GM18505 (cell line): ENCODE results near the gene ZNF335.
"Not testable (repeated sequence)": the region's sequence is repeated elsewhere in the genome, so short reads cannot be mapped to it uniquely, and the experiment has no call there.

Experiments
- ATAC-seq: cut with Tn5 transposase; IDR thresholded peaks from one replicate; pipeline ENCODE4 v1.9.1; 2021; ENCODE audit not compliant: unreplicated experiment
- POLR2A ChIP-seq: IDR thresholded peaks from 4 replicates; pipeline ENCODE4 v1.6.1; 2011; ENCODE audit warnings: borderline replicate concordance; ENCODE audit not compliant: insufficient read depth, insufficient read length; ENCODE audit errors: extremely low read depth

The ZNF335 gene

GRCh38 chr20:45959126-45959525 lies 12.9 kb downstream of the ZNF335 start:
- TF ChIP-seq POLR2A: no peak
- ATAC-seq: no peak

DNA sequence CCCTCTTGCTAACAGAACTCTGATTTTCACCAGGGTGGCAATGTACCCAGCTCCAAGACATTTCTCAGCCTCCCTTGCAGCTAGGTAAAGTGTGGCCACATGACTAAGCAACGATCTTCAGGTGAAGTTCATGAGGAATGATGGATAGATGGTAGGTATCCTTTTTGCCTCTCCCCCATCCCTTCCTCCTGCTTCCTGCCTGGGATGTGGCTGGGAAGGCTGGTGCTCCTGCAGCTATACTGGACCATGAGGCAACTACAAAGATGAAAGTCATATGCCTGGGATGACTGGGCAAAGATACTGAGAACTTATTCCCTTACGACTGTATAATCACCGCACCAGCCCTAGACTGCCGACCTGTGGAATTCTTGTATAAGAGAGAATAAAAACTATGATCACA lies 13.4 kb downstream of the ZNF335 start:
- no peak for ATAC-seq
- TF ChIP-seq POLR2A: no peak

- no peak for ATAC-seq
Observed at GRCh38 chr20:45957021-45957941, 14.7 kb downstream of the ZNF335 start.

DNA sequence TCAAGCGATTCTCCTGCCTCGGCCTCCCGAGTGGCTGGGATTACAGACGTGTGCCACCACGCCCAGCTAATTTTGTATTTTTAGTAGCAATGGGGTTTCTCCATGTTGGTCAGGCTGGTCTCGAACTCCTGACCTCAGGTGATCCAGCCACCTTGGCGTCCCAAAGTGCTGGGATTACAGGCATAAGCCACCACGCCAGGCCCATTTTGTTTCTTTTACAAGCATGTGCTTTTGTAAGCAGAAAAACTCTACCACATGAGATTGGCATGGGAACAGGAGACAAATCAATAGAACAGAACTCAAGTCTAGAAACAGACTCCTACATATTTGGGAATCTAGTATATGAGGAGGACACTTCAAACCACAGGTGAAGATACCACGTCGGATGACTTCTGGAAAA lies 15.7 kb downstream of the ZNF335 start:
- not testable (repeated sequence) for ATAC-seq

More at GRCh38 chr20:45957021-45957941, 14.7 kb downstream of the ZNF335 start:
- TF ChIP-seq POLR2A: no peak

DNA sequence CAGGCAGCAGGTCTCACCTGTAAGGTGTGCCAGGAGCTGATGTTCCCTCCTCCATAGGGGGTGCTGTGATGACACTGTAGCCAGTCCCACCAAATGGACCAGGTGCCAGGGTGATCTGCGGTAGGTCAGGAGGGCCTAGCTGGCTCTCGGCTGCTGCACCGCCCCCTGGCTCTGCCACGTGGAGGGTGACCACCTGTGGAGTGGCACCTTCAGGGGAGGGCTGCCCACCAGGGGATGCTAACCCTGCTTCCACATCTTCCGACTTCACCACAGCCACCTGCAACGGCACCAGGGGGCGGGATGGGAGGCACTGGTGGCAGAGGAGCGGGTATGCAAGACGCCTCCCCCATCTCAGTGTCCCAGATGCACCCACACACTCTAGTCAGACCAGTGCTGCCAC lies 18.3 kb downstream of the ZNF335 start:
- no peak for ATAC-seq
- TF ChIP-seq POLR2A: no peak

DNA sequence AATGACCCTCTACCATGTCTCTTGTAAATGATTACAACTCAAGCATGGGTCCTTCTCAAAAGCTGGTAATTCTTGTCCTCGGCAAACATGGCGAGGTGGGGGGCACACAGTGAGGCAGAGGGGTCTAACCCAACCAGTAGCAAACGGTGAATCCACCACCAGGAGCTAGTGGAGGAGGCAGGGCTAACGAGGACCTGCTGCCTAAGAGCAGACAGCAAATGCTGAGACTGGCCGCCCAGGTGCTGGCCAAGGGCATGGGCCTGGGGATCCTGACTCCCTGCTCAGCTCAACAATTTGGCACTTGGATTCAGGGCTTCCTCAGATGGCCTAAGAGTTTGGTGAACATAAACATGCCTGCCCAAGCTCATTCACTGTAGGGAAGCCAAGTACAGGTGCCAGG lies 19.1 kb downstream of the ZNF335 start:
- no peak for TF ChIP-seq POLR2A
- no peak for ATAC-seq

GRCh38 chr20:45951925-45952834 lies 19.8 kb downstream of the ZNF335 start:
- TF ChIP-seq POLR2A: no peak
- ATAC-seq: no peak

DNA sequence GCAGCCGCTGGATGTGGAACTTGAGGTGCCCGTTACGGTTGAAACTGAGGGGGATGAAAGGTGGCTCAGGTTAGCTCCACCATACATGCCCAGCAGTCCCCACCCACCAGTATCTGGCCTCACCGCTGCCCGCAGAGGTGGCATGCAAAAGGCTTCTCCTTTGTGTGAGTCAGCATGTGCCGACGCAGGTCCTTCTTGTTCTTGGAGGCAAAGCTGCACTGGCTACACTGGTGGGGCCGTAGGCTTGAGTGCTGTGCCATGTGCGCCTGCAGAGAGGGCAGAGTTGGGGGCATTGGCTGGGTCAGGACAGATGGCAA lies 21.7 kb downstream of the ZNF335 start:
- no peak for ATAC-seq

GRCh38 chr20:45949542-45950329 lies 22.3 kb downstream of the ZNF335 start:
- no peak for ATAC-seq

More for the DNA sequence above, 21.7 kb downstream of the ZNF335 start:
- TF ChIP-seq POLR2A: no peak

GRCh38 chr20:45948742-45949541 lies 23.1 kb downstream of the ZNF335 start:
- no peak for TF ChIP-seq POLR2A
- ATAC-seq: no peak

More at GRCh38 chr20:45949542-45950329, 22.3 kb downstream of the ZNF335 start:
- TF ChIP-seq POLR2A: no peak

- ATAC-seq: no peak
- TF ChIP-seq POLR2A: no peak
Observed at GRCh38 chr20:45948261-45948733, 23.7 kb downstream of the ZNF335 start.
